A549 (cell line): Measurements from ENCODE around the gene GNL3L. TPM values are rescaled to one million over a fixed set of nuclear protein-coding genes. Genes with fewer than 3 reads are reported as not detected.
A peak's percentile ranks its signal among the peaks of the same experiment; 100 is the strongest.
"Not testable (repeated sequence)": the region's sequence is repeated elsewhere in the genome, so short reads cannot be mapped to it uniquely, and the experiment has no call there.

Source experiments
- ATAC-seq, 2 experiments: fragments of 200-7000 bp in 1 of 2; fragments of >200 bp in 1 of 2; cut with Nextera tagmentation in 1 of 2; cut with Tn5 transposase in 1 of 2; 3 replicates each; pipeline versions ENCODE4 v1.8.0 to v1.9.1; 2018 to 2020; ENCODE audit warnings: mild to moderate bottlenecking in 1 of 2, moderate library complexity in 1 of 2
- CTCF ChIA-PET: fragments of 300-600 bp; sonication (Branson Sonifier 250); formaldehyde crosslinking; extraction: SDS; loops from one replicate; lab custom pipeline; 2021; ENCODE audit warnings: antibody characterized with exemption, inconsistent platforms; lab: Yijun Ruan, JAX
- POLR2A ChIA-PET: fragments of 350-600 bp; formaldehyde crosslinking; extraction: SDS; loops from one replicate; lab custom pipeline; 2021; ENCODE audit warnings: antibody characterized with exemption, inconsistent platforms; lab: Yijun Ruan, JAX
- DNase-seq, 2 experiments: peaks; one replicate each; pipeline versions ENCODE4 v3.0.0 to v3.0.0-alpha.2; 2011 to 2016; ENCODE audit warnings: low read depth in 1 of 2, low spot score in 1 of 2
- FAIRE-seq: peaks from 2 replicates; lab custom pipeline; 2011; peaks lifted over from hg19 to GRCh38; lab: Jason Lieb, UNC
- H3K27ac ChIP-seq, 2 experiments: fragments of >200 bp; sonication (Bioruptor Twin); formaldehyde crosslinking; 3 replicates each; pipeline ENCODE4 v1.5.1; 2016 to 2017
- H3K4me1 ChIP-seq: fragments of >200 bp; sonication (Bioruptor Twin); formaldehyde crosslinking; 3 replicates; pipeline ENCODE4 v1.6.1; 2016
- H3K4me2 ChIP-seq: fragments of >200 bp; sonication (Bioruptor Twin); formaldehyde crosslinking; 3 replicates; pipeline ENCODE4 v1.6.1; 2016
- H3K4me3 ChIP-seq: fragments of >200 bp; sonication (Bioruptor Twin); formaldehyde crosslinking; 3 replicates; pipeline ENCODE4 v1.5.1; 2016
- H3K9me3 ChIP-seq: fragments of >200 bp; sonication (Bioruptor Twin); formaldehyde crosslinking; 3 replicates; pipeline ENCODE4 v1.6.1; 2016
- CBX2 ChIP-seq: fragments of 200-600 bp; sonication (generic); IDR thresholded peaks from 2 replicates; pipeline ENCODE4 v1.6.1; 2016; ENCODE audit warnings: low read depth, mild to moderate bottlenecking, borderline replicate concordance
- E2F6 ChIP-seq: IDR thresholded peaks from 2 replicates; pipeline ENCODE4 v1.6.1; 2012; ENCODE audit warnings: low read depth, borderline replicate concordance
- EHF ChIP-seq: fragments of 250-450 bp; sonication (Bioruptor Pico); IDR thresholded peaks from 2 replicates; pipeline ENCODE4 v1.5.0; 2020; ENCODE audit warnings: mild to moderate bottlenecking
- ESRRA ChIP-seq: fragments of 150-350 bp; IDR thresholded peaks from 2 replicates; pipeline ENCODE4 v1.6.1; 2014; ENCODE audit warnings: mild to moderate bottlenecking, low read length, borderline replicate concordance
- FOSB ChIP-seq: fragments of 250-450 bp; sonication (Bioruptor Pico); IDR thresholded peaks from 2 replicates; pipeline ENCODE4 v1.5.0; 2020; ENCODE audit warnings: mild to moderate bottlenecking, moderate library complexity
- GATA3 ChIP-seq: IDR thresholded peaks from 2 replicates; pipeline ENCODE4 v1.6.1; 2012; ENCODE audit warnings: borderline replicate concordance
- HDAC2 ChIP-seq: fragments of 200-600 bp; sonication (generic); IDR thresholded peaks from 2 replicates; pipeline ENCODE4 v1.6.1; 2016
- HOXB13 ChIP-seq: fragments of 250-450 bp; sonication (Bioruptor Pico); IDR thresholded peaks from 2 replicates; pipeline ENCODE4 v1.5.0; 2020; ENCODE audit warnings: low read depth, mild to moderate bottlenecking, moderate library complexity
- KDM1A ChIP-seq: fragments of 200-600 bp; sonication (generic); IDR thresholded peaks from 2 replicates; pipeline ENCODE4 v1.6.1; 2016; ENCODE audit warnings: low read depth, mild to moderate bottlenecking
- KDM5A ChIP-seq: fragments of 200-600 bp; sonication (generic); IDR thresholded peaks from 2 replicates; pipeline ENCODE4 v1.6.1; 2016; ENCODE audit warnings: antibody characterized with exemption, mild to moderate bottlenecking
- MAFK ChIP-seq: fragments of 450-650 bp; IDR thresholded peaks from 2 replicates; pipeline ENCODE4 v1.6.1; 2014; ENCODE audit not compliant: partially characterized antibody
- MAX ChIP-seq: IDR thresholded peaks from 2 replicates; pipeline ENCODE4 v1.6.1; 2012
- NFE2L2 ChIP-seq: fragments of 150-350 bp; conservative IDR thresholded peaks from 2 replicates; pipeline ENCODE4 v1.6.1; 2014; ENCODE audit warnings: low read length
- PBX3 ChIP-seq: IDR thresholded peaks from 2 replicates; pipeline ENCODE4 v1.6.1; 2012
- PHF8 ChIP-seq: fragments of 200-600 bp; sonication (generic); IDR thresholded peaks from 2 replicates; pipeline ENCODE4 v1.6.1; 2016; ENCODE audit warnings: low read depth, mild to moderate bottlenecking, antibody characterized with exemption, moderate library complexity, borderline replicate concordance
- POLR2AphosphoS2 ChIP-seq: conservative IDR thresholded peaks from 2 replicates; pipeline ENCODE4 v1.6.1; 2012; ENCODE audit warnings: low read length, improper control_type of control experiment, inconsistent platforms
- RARB ChIP-seq: fragments of 250-450 bp; sonication (Bioruptor Pico); IDR thresholded peaks from 2 replicates; pipeline ENCODE4 v1.8.0; 2021; ENCODE audit warnings: mild to moderate bottlenecking, moderate library complexity
- REST ChIP-seq: fragments of 200-600 bp; sonication (generic); IDR thresholded peaks from 2 replicates; pipeline ENCODE4 v1.6.1; 2016; ENCODE audit warnings: antibody characterized with exemption, mild to moderate bottlenecking, moderate library complexity
- RFX5 ChIP-seq: fragments of 450-650 bp; IDR thresholded peaks from 2 replicates; pipeline ENCODE4 v1.7.1; 2014; ENCODE audit warnings: antibody characterized with exemption, mild to moderate bottlenecking, moderate library complexity
- SREBF2 ChIP-seq: fragments of 450-650 bp; IDR thresholded peaks from 2 replicates; pipeline ENCODE4 v1.6.1; 2014; ENCODE audit warnings: mild to moderate bottlenecking, moderate library complexity
- TP53 ChIP-seq: fragments of 250-450 bp; sonication (Bioruptor Pico); IDR thresholded peaks from 2 replicates; pipeline ENCODE4 v1.5.0; 2021; ENCODE audit warnings: mild to moderate bottlenecking, moderate library complexity
- ZFP36 ChIP-seq: fragments of 450-650 bp; IDR thresholded peaks from 2 replicates; pipeline ENCODE4 v1.6.1; 2014; ENCODE audit warnings: borderline replicate concordance; ENCODE audit not compliant: partially characterized antibody
- ZNF302 ChIP-seq: fragments of 250-450 bp; sonication (Bioruptor Pico); IDR thresholded peaks from 2 replicates; pipeline ENCODE4 v1.9.0; 2021; ENCODE audit warnings: inconsistent platforms, mild to moderate bottlenecking, moderate library complexity
- ZSCAN20 ChIP-seq: fragments of 250-450 bp; sonication (Bioruptor Pico); IDR thresholded peaks from 2 replicates; pipeline ENCODE4 v1.8.0; 2022; ENCODE audit warnings: mild to moderate bottlenecking, moderate library complexity
- WGBS: methylation state at CpG from one replicate; pipeline ENCODE4 v1.1.6; 2017; ENCODE audit errors: missing lambda C conversion rate; 5-methylcytosine and 5-hydroxymethylcytosine counted together
- polyA plus RNA-seq, 4 experiments: library from polyadenylated mRNA; depleted of rRNA in 3 of 4; stranded (reverse); fragments of >200 nt; fragmentation: RNase III in 1 of 4; extraction: RNeasy Plus Mini Kit Qiagen cat#74134 plus additional on column Dnase treatment in 1 of 4; gene quantifications; 2 replicates in 3 of 4; 3 replicates in 1 of 4; pipeline ENCODE4 v1.2.3, GENCODE V29; 2011 to 2017

Gene GNL3L
- polyA plus RNA-seq, 2 of the 4 experiments (the other 2 are of a cell fraction), result 20.7 to 51.9 TPM

- peak; percentile 79 for FAIRE-seq
- H3K4me2 ChIP-seq, result no peak overlapping the region
- no peak for DNase-seq
- no peaks in the 10 kb centered on the region for H3K9me3 ChIP-seq
- no peak for TF ChIP-seq EHF (CRISPR knock-in tag)
- TF ChIP-seq CBX2, result no peak
- TF ChIP-seq SREBF2, result no peak
- no peak for TF ChIP-seq ZFP36
- TF ChIP-seq PHF8, result no peak
- no peak for TF ChIP-seq MAX
- TF ChIP-seq PBX3, result no peak
- no peak for TF ChIP-seq RFX5
- TF ChIP-seq KDM1A, result no peak
- TF ChIP-seq RARB (CRISPR knock-in tag), result no peak
- TF ChIP-seq HDAC2, result no peak
- TF ChIP-seq HOXB13 (CRISPR knock-in tag), result no peak
- TF ChIP-seq POLR2AphosphoS2, result no peak
- TF ChIP-seq MAFK, result no peak
- POLR2A ChIA-PET, result no interaction called here
- ATAC-seq, result no peak
- no peak overlapping the region for H3K27ac ChIP-seq
- H3K4me3 ChIP-seq, result no peak overlapping the region
- H3K4me1 ChIP-seq, result no peaks in the 10 kb centered on the region
- CTCF ChIA-PET, result no interaction called here
Observed at GRCh38 chrX:54570332-54570731, 40.3 kb downstream of the GNL3L start.

- H3K27ac ChIP-seq, POLR2A ChIA-PET, CTCF ChIA-PET, H3K4me3 ChIP-seq, FAIRE-seq, H3K4me2 ChIP-seq, H3K4me1 ChIP-seq, DNase-seq, ATAC-seq, H3K9me3 ChIP-seq: not testable (repeated sequence)
- WGBS, result no CpG with 5 or more reads among the region's 31 CpGs
Observed at GRCh38 chrX:54572641-54573040, 42.6 kb downstream of the GNL3L start.

- H3K27ac ChIP-seq, result no peak overlapping the region
- TF ChIP-seq NFE2L2, result no peak
- H3K4me1 ChIP-seq, result no peaks in the 10 kb centered on the region
- CTCF ChIA-PET, result no interaction called here
- no peak overlapping the region for H3K4me3 ChIP-seq
- no peak overlapping the region for H3K4me2 ChIP-seq
- H3K9me3 ChIP-seq, result no peaks in the 10 kb centered on the region
- WGBS, result 100% methylated on average over 2 of the region's 2 CpGs
- POLR2A ChIA-PET, result interaction anchor here (0.6 kb wide), 1 partner anchor 402 kb away, joined by 3 read pairs; no protein-coding TSS in a partner anchor
- ATAC-seq, result no peak
- DNase-seq, result no peak
- no peak for FAIRE-seq
Observed at GRCh38 chrX:54597728-54598127, 67.7 kb downstream of the GNL3L start.

GRCh38 chrX:54602563-54602962 lies 72.5 kb downstream of the GNL3L start:
- TF ChIP-seq KDM5A (no peak), KDM1A (no peak), ZNF302 (CRISPR knock-in tag) (no peak), REST (no peak), ZSCAN20 (CRISPR knock-in tag) (no peak), ESRRA (no peak), FOSB (CRISPR knock-in tag) (no peak), GATA3 (no peak), E2F6 (no peak), TP53 (no peak)
- TF ChIP-seq, all 56 proteins: peak for 0
- ATAC-seq (no peak), DNase-seq (no peak), FAIRE-seq (no peak)
- no peaks in the 10 kb centered on the region for H3K9me3 ChIP-seq
- H3K4me3 ChIP-seq, result no peak overlapping the region
- ChIA-PET POLR2A (no interaction called here), CTCF (no interaction called here)
- H3K27ac ChIP-seq, result no peak overlapping the region
- no peaks in the 10 kb centered on the region for H3K4me1 ChIP-seq
- H3K4me2 ChIP-seq, result no peak overlapping the region
- WGBS, result no CpG with 5 or more reads among the region's 1 CpG
